CD4-positive, alpha-beta memory T cell (primary cell): Measurements from ENCODE around the gene CFAP61. TPM values are rescaled to one million over a fixed set of nuclear protein-coding genes. Genes with fewer than 3 reads are reported as not detected.
"Not testable (repeated sequence)": the region's sequence is repeated elsewhere in the genome, so short reads cannot be mapped to it uniquely, and the experiment has no call there.

ENCODE experiments used
- CTCF ChIA-PET: fragments of 350-600 bp; sonication (Branson Sonifier 250); formaldehyde crosslinking; loops from one replicate; lab custom pipeline; 2021; ENCODE audit warnings: inconsistent platforms; ENCODE audit not compliant: partially characterized antibody; lab: Charles Lee
- POLR2A ChIA-PET: fragments of 350-600 bp; sonication (Branson Sonifier 250); formaldehyde crosslinking; loops from one replicate; lab custom pipeline; 2021; ENCODE audit not compliant: partially characterized antibody; lab: Charles Lee
- DNase-seq, 5 donors: peaks; one replicate each; pipeline versions ENCODE4 v3.0.0 to v3.0.0-alpha.2; 2020 to 2022; ENCODE audit warnings: mixed read lengths in 1 of 5
- H3K27ac ChIP-seq: one replicate; pipeline ENCODE4 v1.7.0; 2013; ENCODE audit warnings: low read depth, low read length
- H3K27me3 ChIP-seq: 2 replicates; pipeline ENCODE4 v1.7.0; 2013; ENCODE audit warnings: mild to moderate bottlenecking, low read length, moderate library complexity; ENCODE audit not compliant: insufficient read depth
- H3K36me3 ChIP-seq: 2 replicates; pipeline ENCODE4 v1.7.0; 2013; ENCODE audit warnings: mild to moderate bottlenecking, low read length, moderate library complexity; ENCODE audit not compliant: insufficient read depth
- H3K4me1 ChIP-seq: 2 replicates; pipeline ENCODE4 v1.7.0; 2013; ENCODE audit warnings: mild to moderate bottlenecking, low read length, moderate library complexity; ENCODE audit not compliant: insufficient read depth
- H3K4me3 ChIP-seq, 2 donors: one replicate each; pipeline ENCODE4 v1.7.0; 2013; ENCODE audit warnings: low read length in 2 of 2, mild to moderate bottlenecking in 1 of 2
- H3K9me3 ChIP-seq, 2 donors: one replicate each; pipeline ENCODE4 v1.7.0; 2013; ENCODE audit warnings: low read length in 2 of 2, control low read depth in 1 of 2; ENCODE audit not compliant: control insufficient read depth in 1 of 2
- H3K27ac Mint-ChIP-seq, 7 donors: one replicate each; pipeline ENCODE4 v1.8.0; 2020 to 2021; ENCODE audit warnings: mixed read lengths in 7 of 7, mild to moderate bottlenecking in 6 of 7, inconsistent platforms in 3 of 7, moderate library complexity in 3 of 7
- H3K27me3 Mint-ChIP-seq, 2 donors: one replicate each; pipeline ENCODE4 v1.8.0; 2020 to 2021; ENCODE audit warnings: mixed read lengths in 2 of 2
- H3K36me3 Mint-ChIP-seq, 2 donors: one replicate each; pipeline ENCODE4 v1.8.0; 2020 to 2021; ENCODE audit warnings: mixed read lengths in 2 of 2, inconsistent platforms in 1 of 2, mild to moderate bottlenecking in 1 of 2
- H3K4me1 Mint-ChIP-seq, 4 donors: one replicate each; pipeline ENCODE4 v1.8.0; 2020 to 2021; ENCODE audit warnings: mixed read lengths in 4 of 4, mild to moderate bottlenecking in 1 of 4
- H3K4me3 Mint-ChIP-seq, 8 donors: one replicate each; pipeline ENCODE4 v1.8.0; 2020 to 2021; ENCODE audit warnings: mixed read lengths in 8 of 8, mild to moderate bottlenecking in 7 of 8, moderate library complexity in 6 of 8, inconsistent platforms in 3 of 8
- H3K9me3 Mint-ChIP-seq, 8 donors: one replicate each; pipeline ENCODE4 v1.8.0; 2020 to 2021; ENCODE audit warnings: mixed read lengths in 8 of 8, mild to moderate bottlenecking in 5 of 8, inconsistent platforms in 3 of 8, moderate library complexity in 1 of 8
- intact Hi-C: fragments of 100-400 bp; cut with micrococcal nuclease; formaldehyde crosslinking; loops from one replicate; pipeline ENCODE4 v1.15.1; 2023
- polyA plus RNA-seq, 2 donors: library from polyadenylated mRNA; unstranded; fragments of 300-500 nt; fragmentation: Illumina TruSeq; gene quantifications; one replicate each; pipeline ENCODE4 v1.2.3, GENCODE V29; 2021
- total RNA-seq, 2 experiments: library from RNA; stranded (reverse); gene quantifications; one replicate each; pipeline ENCODE4 v1.2.3, GENCODE V29; 2021

Gene CFAP61
- total and polyA plus RNA-seq, 4 experiments from 2014 or later, result not detected

- intact Hi-C loops, POLR2A ChIA-PET, H3K4me3 Mint-ChIP-seq: not testable (repeated sequence)
These were observed 165.8 kb downstream of the CFAP61 start for GRCh38 chr20:20218106-20218505.

GRCh38 chr20:20219016-20219415 lies 166.7 kb downstream of the CFAP61 start:
- CTCF ChIA-PET, result no interaction called here
- no peak for DNase-seq
- Mint-ChIP-seq H3K4me3 (no peak overlapping the region), H3K9me3 (peaks cover 0 to 16% (median 1%) of the 10 kb centered on the region in 8 donors), H3K4me1 (no peaks in the 10 kb centered on the region), H3K27me3 (peaks cover 6 to 18% of the 10 kb centered on the region in 2 donors), H3K36me3 (no peaks in the 10 kb centered on the region), H3K27ac (no peak overlapping the region)
- H3K27ac ChIP-seq, result no peak overlapping the region
- no peak overlapping the region for H3K4me3 ChIP-seq
- H3K27me3 ChIP-seq, result no peaks in the 10 kb centered on the region
- H3K9me3 ChIP-seq, result no peaks in the 10 kb centered on the region
- intact Hi-C loops, result no loop called here
- H3K36me3 ChIP-seq, result no peaks in the 10 kb centered on the region
- H3K4me1 ChIP-seq, result no peaks in the 10 kb centered on the region
- POLR2A ChIA-PET, result no interaction called here

More at GRCh38 chr20:20218106-20218505, 165.8 kb downstream of the CFAP61 start:
- H3K27me3 ChIP-seq, H3K36me3 ChIP-seq, H3K4me3 ChIP-seq, H3K36me3 Mint-ChIP-seq, H3K27ac ChIP-seq, CTCF ChIA-PET, H3K4me1 Mint-ChIP-seq, H3K9me3 ChIP-seq, DNase-seq, H3K4me1 ChIP-seq: not testable (repeated sequence)
- H3K9me3 Mint-ChIP-seq, result peaks cover 0 to 16% (median 1%) of the 10 kb centered on the region in 8 donors
- H3K27me3 Mint-ChIP-seq, result peaks cover 6 to 15% of the 10 kb centered on the region in 2 donors
- H3K27ac Mint-ChIP-seq, result peak overlapping the region in 1 of 7 donors; percentile 43

- no peaks in the 10 kb centered on the region for H3K4me1 Mint-ChIP-seq
- Histone ChIP-seq H3K4me1 (no peaks in the 10 kb centered on the region), H3K9me3 (no peaks in the 10 kb centered on the region), H3K27ac (no peak overlapping the region), H3K36me3 (no peaks in the 10 kb centered on the region), H3K4me3 (no peak overlapping the region), H3K27me3 (no peaks in the 10 kb centered on the region)
- POLR2A ChIA-PET, result no interaction called here
- H3K36me3 Mint-ChIP-seq, result no peaks in the 10 kb centered on the region
- CTCF ChIA-PET, result no interaction called here
- no peak overlapping the region for H3K4me3 Mint-ChIP-seq
- intact Hi-C loops, result no loop called here
- peaks cover 0 to 16% (median 1%) of the 10 kb centered on the region in 8 donors for H3K9me3 Mint-ChIP-seq
- no peak for DNase-seq
- H3K27me3 Mint-ChIP-seq, result peaks cover 2 to 18% of the 10 kb centered on the region in 2 donors
- H3K27ac Mint-ChIP-seq, result no peak overlapping the region
These were observed 167.8 kb downstream of the CFAP61 start for GRCh38 chr20:20220134-20220533.

DNA sequence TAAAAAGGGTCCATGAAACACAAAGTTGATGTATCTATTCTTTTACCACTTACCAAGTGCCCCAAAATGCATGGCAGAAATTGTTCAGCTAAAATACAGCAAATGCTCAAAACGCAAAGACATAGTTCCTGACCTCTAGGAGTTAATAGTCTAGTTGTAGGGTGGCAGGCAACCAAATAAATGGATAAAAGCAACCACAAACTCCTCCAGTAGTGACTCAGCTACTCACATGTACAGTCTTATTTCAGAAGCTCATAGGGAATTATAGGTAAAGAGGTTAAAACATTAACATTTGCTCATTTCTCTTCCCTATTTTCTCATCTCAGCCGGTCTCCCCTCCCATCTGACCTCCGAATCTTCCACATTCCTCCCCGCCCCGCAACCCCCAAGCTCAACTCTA lies 171.6 kb downstream of the CFAP61 start:
- ChIA-PET POLR2A (no interaction called here), CTCF (no interaction called here)
- H3K4me3 Mint-ChIP-seq, result no peak overlapping the region
- Histone ChIP-seq H3K4me3 (no peak overlapping the region), H3K4me1 (no peaks in the 10 kb centered on the region), H3K36me3 (no peaks in the 10 kb centered on the region), H3K9me3 (no peaks in the 10 kb centered on the region), H3K27me3 (no peaks in the 10 kb centered on the region), H3K27ac (no peak overlapping the region)
- H3K27me3 Mint-ChIP-seq, result peaks cover 0 to 6% of the 10 kb centered on the region in 2 donors
- peaks cover 0 to 17% (median 4%) of the 10 kb centered on the region in 8 donors for H3K9me3 Mint-ChIP-seq
- no peaks in the 10 kb centered on the region for H3K4me1 Mint-ChIP-seq
- DNase-seq, result no peak
- H3K27ac Mint-ChIP-seq, result no peak overlapping the region
- no peaks in the 10 kb centered on the region for H3K36me3 Mint-ChIP-seq
- intact Hi-C loops, result no loop called here

DNA sequence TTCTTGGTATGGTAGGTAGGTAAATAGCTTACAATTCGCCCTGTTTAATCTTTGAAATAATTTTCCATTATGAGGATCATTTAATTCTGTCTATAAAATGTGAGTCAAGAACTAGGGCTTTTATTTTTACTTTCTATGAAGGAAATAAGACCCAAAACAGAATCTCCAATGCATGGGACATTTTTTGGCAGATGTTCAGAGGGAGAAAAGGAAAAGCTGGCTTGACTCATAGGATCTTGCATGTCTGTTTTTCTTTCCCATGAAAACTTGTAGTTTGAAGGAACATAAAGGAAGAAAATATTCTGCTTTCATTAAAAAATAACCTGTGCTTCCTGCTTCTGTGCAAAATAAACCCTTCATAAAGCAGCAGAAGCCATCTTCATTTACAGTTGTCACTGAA lies 172.5 kb downstream of the CFAP61 start:
- Histone ChIP-seq H3K9me3 (no peaks in the 10 kb centered on the region), H3K4me1 (no peaks in the 10 kb centered on the region), H3K27ac (no peak overlapping the region), H3K36me3 (no peaks in the 10 kb centered on the region), H3K27me3 (no peaks in the 10 kb centered on the region), H3K4me3 (no peak overlapping the region)
- H3K27me3 Mint-ChIP-seq, result peaks cover 0 to 6% of the 10 kb centered on the region in 2 donors
- ChIA-PET CTCF (no interaction called here), POLR2A (no interaction called here)
- peaks cover 0 to 17% (median 3%) of the 10 kb centered on the region in 8 donors for H3K9me3 Mint-ChIP-seq
- no peak for DNase-seq
- H3K4me1 Mint-ChIP-seq, result no peaks in the 10 kb centered on the region
- no peak overlapping the region for H3K4me3 Mint-ChIP-seq
- no peak overlapping the region for H3K27ac Mint-ChIP-seq
- H3K36me3 Mint-ChIP-seq, result no peaks in the 10 kb centered on the region
- intact Hi-C loops, result no loop called here

- Mint-ChIP-seq H3K4me1 (no peaks in the 10 kb centered on the region), H3K9me3 (peaks cover 0 to 17% (median 3%) of the 10 kb centered on the region in 8 donors), H3K27me3 (peaks cover 0 to 6% of the 10 kb centered on the region in 2 donors), H3K4me3 (no peak overlapping the region), H3K36me3 (no peaks in the 10 kb centered on the region), H3K27ac (no peak overlapping the region)
- DNase-seq, result no peak
- H3K4me3 ChIP-seq, result no peak overlapping the region
- H3K27ac ChIP-seq, result no peak overlapping the region
- no peaks in the 10 kb centered on the region for H3K36me3 ChIP-seq
- H3K9me3 ChIP-seq, result no peaks in the 10 kb centered on the region
- H3K4me1 ChIP-seq, result no peaks in the 10 kb centered on the region
- no peaks in the 10 kb centered on the region for H3K27me3 ChIP-seq
- intact Hi-C loops, result no loop called here
- CTCF ChIA-PET, result no interaction called here
- POLR2A ChIA-PET, result no interaction called here
These were observed 173.2 kb downstream of the CFAP61 start for GRCh38 chr20:20225325-20226043.

DNA sequence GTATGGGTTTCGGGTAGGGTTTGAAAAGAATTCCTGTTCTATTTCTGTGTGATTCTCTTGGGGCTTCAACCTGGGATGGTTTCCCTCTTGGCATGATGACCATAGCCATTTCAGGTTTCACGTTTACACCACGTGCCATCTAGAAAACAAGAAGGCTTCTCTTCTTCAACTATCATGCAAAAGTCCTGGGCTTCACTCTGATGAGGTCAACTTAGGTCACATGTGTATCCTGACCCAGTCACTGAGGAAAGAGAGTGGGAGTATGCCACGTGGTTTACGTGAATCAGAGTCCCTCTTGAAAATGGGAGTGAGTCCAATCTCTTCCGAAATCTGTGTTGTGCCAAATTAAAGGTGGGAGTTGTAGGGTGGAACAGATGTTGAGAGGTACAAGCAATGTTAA lies 174.2 kb downstream of the CFAP61 start:
- Histone ChIP-seq H3K4me3 (no peak overlapping the region), H3K27ac (no peak overlapping the region), H3K9me3 (no peaks in the 10 kb centered on the region), H3K36me3 (no peaks in the 10 kb centered on the region), H3K27me3 (no peaks in the 10 kb centered on the region), H3K4me1 (no peaks in the 10 kb centered on the region)
- H3K4me1 Mint-ChIP-seq, result no peaks in the 10 kb centered on the region
- no peak overlapping the region for H3K27ac Mint-ChIP-seq
- POLR2A ChIA-PET, result no interaction called here
- intact Hi-C loops, result no loop called here
- DNase-seq, result no peak
- H3K36me3 Mint-ChIP-seq, result no peaks in the 10 kb centered on the region
- H3K9me3 Mint-ChIP-seq, result peaks cover 0 to 17% (median 3%) of the 10 kb centered on the region in 8 donors
- CTCF ChIA-PET, result no interaction called here
- H3K27me3 Mint-ChIP-seq, result peaks cover 0 to 5% of the 10 kb centered on the region in 2 donors
- no peak overlapping the region for H3K4me3 Mint-ChIP-seq
